ENCODE measurements around the gene WNT9B. TPM values are rescaled to one million over a fixed set of nuclear protein-coding genes. Genes with fewer than 3 reads are reported as not detected.

WNT9B gene
- total and polyA plus RNA-seq, 5 donors from 2014 or later, result not detected

GRCh38 chr17:46922804-46923635, 71.6 kb downstream of the WNT9B start, which contains the start of gene GOSR2:
Gene GOSR2, plus strand, starts transcription at chr17:46923160. Its CDS starts 33 bp downstream, at chr17:46923193.
- peaks cover 0 to 2% (median 0%) of the 10 kb centered on the region in 7 donors for H3K9me3 Mint-ChIP-seq
- ATAC-seq (ENCODE audit: low read depth in 2 of 2) (peak; percentile 93 to 94), DNase-seq (peak; percentile 75 to 95 (median 91))
- peak within 1 kb of the TSS; percentile 98 for H3K4me3 ChIP-seq (ENCODE audit: low read depth, low read length)
- peak within 1 kb of the TSS; percentile 93 to 96 (median 96) for H3K4me3 Mint-ChIP-seq
- H3K36me3 ChIP-seq (ENCODE audit: control insufficient read depth, insufficient read depth, low read length), result no peaks in the 10 kb centered on the region
- no peaks in the 10 kb centered on the region for H3K27me3 ChIP-seq (ENCODE audit: control insufficient read depth, insufficient read depth, low read length)
- H3K36me3 Mint-ChIP-seq, result peaks cover 4% of the 10 kb centered on the region
- H3K4me1 Mint-ChIP-seq, result peaks cover 31 to 59% (median 46%) of the 10 kb centered on the region in 4 donors
- peaks cover 5% of the 10 kb centered on the region for H3K27me3 Mint-ChIP-seq
- peaks cover 24% of the 10 kb centered on the region for H3K4me1 ChIP-seq (ENCODE audit: control insufficient read depth, insufficient read depth, low read length, poor library complexity, severe bottlenecking)
- H3K27ac Mint-ChIP-seq, result peak within 1 kb of the TSS; percentile 100
- no peaks in the 10 kb centered on the region for H3K9me3 ChIP-seq (ENCODE audit: control insufficient read depth in 2 of 2, low read length in 2 of 2)
- H3K27ac ChIP-seq (ENCODE audit: insufficient read depth, low read length, poor library complexity, severe bottlenecking), result peak within 1 kb of the TSS; percentile 89

- no peaks in the 10 kb centered on the region for H3K27me3 ChIP-seq (ENCODE audit: control insufficient read depth, insufficient read depth, low read length)
- peaks cover 5% of the 10 kb centered on the region for H3K27me3 Mint-ChIP-seq
- peaks cover 36 to 76% (median 56%) of the 10 kb centered on the region in 4 donors for H3K4me1 Mint-ChIP-seq
- H3K27ac Mint-ChIP-seq, result peak overlapping the region in 2 of 3 donors; percentile 56 to 77
- H3K4me1 ChIP-seq (ENCODE audit: control insufficient read depth, insufficient read depth, low read length, poor library complexity, severe bottlenecking), result peaks cover 24% of the 10 kb centered on the region
- peaks cover 11% of the 10 kb centered on the region for H3K36me3 ChIP-seq (ENCODE audit: control insufficient read depth, insufficient read depth, low read length)
- no peak for DNase-seq
- H3K36me3 Mint-ChIP-seq, result peaks cover 8% of the 10 kb centered on the region
- H3K4me3 ChIP-seq (ENCODE audit: low read depth, low read length), result peak overlapping the region; percentile 98
- no peak for ATAC-seq (ENCODE audit: low read depth in 2 of 2)
- H3K9me3 ChIP-seq (ENCODE audit: control insufficient read depth in 2 of 2, low read length in 2 of 2), result no peaks in the 10 kb centered on the region
- no peak overlapping the region for H3K27ac ChIP-seq (ENCODE audit: insufficient read depth, low read length, poor library complexity, severe bottlenecking)
- peak overlapping the region; percentile 34 to 79 (median 73) for H3K4me3 Mint-ChIP-seq
- peaks cover 0 to 2% (median 0%) of the 10 kb centered on the region in 7 donors for H3K9me3 Mint-ChIP-seq
Observed at GRCh38 chr17:46925185-46925868, 73.9 kb downstream of the WNT9B start.

- Mint-ChIP-seq H3K27ac (peak overlapping the region in 2 of 3 donors; percentile 19 to 57), H3K4me1 (peaks cover 36 to 61% (median 50%) of the 10 kb centered on the region in 4 donors), H3K36me3 (peaks cover 32% of the 10 kb centered on the region), H3K4me3 (peak overlapping the region in 2 of 4 donors; percentile 19 to 30), H3K27me3 (no peaks in the 10 kb centered on the region), H3K9me3 (peaks cover 0 to 2% (median 0%) of the 10 kb centered on the region in 7 donors)
- no peak overlapping the region for H3K4me3 ChIP-seq (ENCODE audit: low read depth, low read length)
- DNase-seq, result no peak
- H3K9me3 ChIP-seq (ENCODE audit: control insufficient read depth in 2 of 2, low read length in 2 of 2), result no peaks in the 10 kb centered on the region
- peaks cover 44% of the 10 kb centered on the region for H3K36me3 ChIP-seq (ENCODE audit: control insufficient read depth, insufficient read depth, low read length)
- no peak overlapping the region for H3K27ac ChIP-seq (ENCODE audit: insufficient read depth, low read length, poor library complexity, severe bottlenecking)
- H3K4me1 ChIP-seq (ENCODE audit: control insufficient read depth, insufficient read depth, low read length, poor library complexity, severe bottlenecking), result peaks cover 16% of the 10 kb centered on the region
- H3K27me3 ChIP-seq (ENCODE audit: control insufficient read depth, insufficient read depth, low read length), result no peaks in the 10 kb centered on the region
- ATAC-seq (ENCODE audit: low read depth in 2 of 2), result no peak
Observed at GRCh38 chr17:46928467-46929261, 77.3 kb downstream of the WNT9B start.

- Histone ChIP-seq H3K4me3 (ENCODE audit: low read depth, low read length) (no peak overlapping the region), H3K36me3 (ENCODE audit: control insufficient read depth, insufficient read depth, low read length) (peaks cover 52% of the 10 kb centered on the region), H3K9me3 (ENCODE audit: control insufficient read depth in 2 of 2, low read length in 2 of 2) (no peaks in the 10 kb centered on the region), H3K4me1 (ENCODE audit: control insufficient read depth, insufficient read depth, low read length, poor library complexity, severe bottlenecking) (peaks cover 9% of the 10 kb centered on the region), H3K27ac (ENCODE audit: insufficient read depth, low read length, poor library complexity, severe bottlenecking) (no peak overlapping the region), H3K27me3 (ENCODE audit: control insufficient read depth, insufficient read depth, low read length) (no peaks in the 10 kb centered on the region)
- Mint-ChIP-seq H3K36me3 (peaks cover 36% of the 10 kb centered on the region), H3K27ac (no peak overlapping the region), H3K9me3 (peaks cover 0 to 2% (median 0%) of the 10 kb centered on the region in 7 donors), H3K27me3 (no peaks in the 10 kb centered on the region), H3K4me3 (no peak overlapping the region), H3K4me1 (peaks cover 31 to 54% (median 43%) of the 10 kb centered on the region in 4 donors)
- DNase-seq (no peak), ATAC-seq (ENCODE audit: low read depth in 2 of 2) (no peak)
Observed at GRCh38 chr17:46929413-46929812, 78.0 kb downstream of the WNT9B start.

- ATAC-seq (ENCODE audit: low read depth in 2 of 2), result no peak
- Histone ChIP-seq H3K9me3 (ENCODE audit: control insufficient read depth in 2 of 2, low read length in 2 of 2) (no peaks in the 10 kb centered on the region), H3K27ac (ENCODE audit: insufficient read depth, low read length, poor library complexity, severe bottlenecking) (no peak overlapping the region), H3K36me3 (ENCODE audit: control insufficient read depth, insufficient read depth, low read length) (peaks cover 58% of the 10 kb centered on the region), H3K4me1 (ENCODE audit: control insufficient read depth, insufficient read depth, low read length, poor library complexity, severe bottlenecking) (peaks cover 7% of the 10 kb centered on the region), H3K27me3 (ENCODE audit: control insufficient read depth, insufficient read depth, low read length) (no peaks in the 10 kb centered on the region), H3K4me3 (ENCODE audit: low read depth, low read length) (no peak overlapping the region)
- H3K27me3 Mint-ChIP-seq, result no peaks in the 10 kb centered on the region
- H3K27ac Mint-ChIP-seq, result no peak overlapping the region
- H3K36me3 Mint-ChIP-seq, result peaks cover 40% of the 10 kb centered on the region
- no peak overlapping the region for H3K4me3 Mint-ChIP-seq
- H3K4me1 Mint-ChIP-seq, result peaks cover 28 to 48% (median 37%) of the 10 kb centered on the region in 4 donors
- peaks cover 0 to 2% (median 0%) of the 10 kb centered on the region in 7 donors for H3K9me3 Mint-ChIP-seq
- no peak for DNase-seq
Observed at GRCh38 chr17:46930051-46930450, 78.7 kb downstream of the WNT9B start.

- peaks cover 14 to 32% (median 23%) of the 10 kb centered on the region in 4 donors for H3K4me1 Mint-ChIP-seq
- peaks cover 0 to 2% (median 0%) of the 10 kb centered on the region in 7 donors for H3K9me3 Mint-ChIP-seq
- DNase-seq, result no peak
- Histone ChIP-seq H3K27me3 (ENCODE audit: control insufficient read depth, insufficient read depth, low read length) (no peaks in the 10 kb centered on the region), H3K4me3 (ENCODE audit: low read depth, low read length) (no peak overlapping the region), H3K4me1 (ENCODE audit: control insufficient read depth, insufficient read depth, low read length, poor library complexity, severe bottlenecking) (peaks cover 7% of the 10 kb centered on the region), H3K9me3 (ENCODE audit: control insufficient read depth in 2 of 2, low read length in 2 of 2) (no peaks in the 10 kb centered on the region), H3K36me3 (ENCODE audit: control insufficient read depth, insufficient read depth, low read length) (peaks cover 73% of the 10 kb centered on the region), H3K27ac (ENCODE audit: insufficient read depth, low read length, poor library complexity, severe bottlenecking) (no peak overlapping the region)
- peak overlapping the region in 2 of 3 donors; percentile 29 to 44 for H3K27ac Mint-ChIP-seq
- H3K27me3 Mint-ChIP-seq, result no peaks in the 10 kb centered on the region
- H3K36me3 Mint-ChIP-seq, result peaks cover 47% of the 10 kb centered on the region
- no peak for ATAC-seq (ENCODE audit: low read depth in 2 of 2)
- H3K4me3 Mint-ChIP-seq, result no peak overlapping the region
Observed at GRCh38 chr17:46931596-46931995, 80.2 kb downstream of the WNT9B start.

GRCh38 chr17:46935658-46936266, 84.4 kb downstream of the WNT9B start:
- H3K27me3 ChIP-seq (ENCODE audit: control insufficient read depth, insufficient read depth, low read length), result no peaks in the 10 kb centered on the region
- no peak for ATAC-seq (ENCODE audit: low read depth in 2 of 2)
- H3K4me1 ChIP-seq (ENCODE audit: control insufficient read depth, insufficient read depth, low read length, poor library complexity, severe bottlenecking), result no peaks in the 10 kb centered on the region
- Mint-ChIP-seq H3K27ac (no peak overlapping the region), H3K9me3 (no peaks in the 10 kb centered on the region), H3K4me1 (peaks cover 0 to 7% (median under 1%) of the 10 kb centered on the region in 4 donors), H3K4me3 (no peak overlapping the region), H3K27me3 (no peaks in the 10 kb centered on the region), H3K36me3 (peaks cover 67% of the 10 kb centered on the region)
- no peak for DNase-seq
- H3K36me3 ChIP-seq (ENCODE audit: control insufficient read depth, insufficient read depth, low read length), result peaks cover 95% of the 10 kb centered on the region
- H3K4me3 ChIP-seq (ENCODE audit: low read depth, low read length), result no peak overlapping the region
- H3K9me3 ChIP-seq (ENCODE audit: control insufficient read depth in 2 of 2, low read length in 2 of 2), result no peaks in the 10 kb centered on the region
- no peak overlapping the region for H3K27ac ChIP-seq (ENCODE audit: insufficient read depth, low read length, poor library complexity, severe bottlenecking)

Data from CD4-positive, CD25-positive, alpha-beta regulatory T cell (primary cell).